ENCODE data around the gene GOLGA6L1.
"Not testable (repeated sequence)": the region's sequence is repeated elsewhere in the genome, so short reads cannot be mapped to it uniquely, and the experiment has no call there.

GOLGA6L1 gene

GRCh38 chr15:23081996-23082737 is 54.5 kb downstream of the GOLGA6L1 start:
- not testable (repeated sequence) for H3K36me3 ChIP-seq (ENCODE audit: control insufficient read depth in 1 of 2, insufficient read depth in 2 of 2, low read length in 2 of 2); H3K4me3 ChIP-seq (ENCODE audit: low read depth in 1 of 2, low read length in 2 of 2); H3K9me3 ChIP-seq (ENCODE audit: control insufficient read depth in 1 of 2, low read length in 2 of 2); H3K4me1 ChIP-seq (ENCODE audit: control insufficient read depth in 1 of 2, insufficient read depth in 2 of 2, low read length in 2 of 2); H3K27ac ChIP-seq (ENCODE audit: low read length); H3K27me3 ChIP-seq (ENCODE audit: low read depth, low read length)

GRCh38 chr15:23081271-23081670 is 55.4 kb downstream of the GOLGA6L1 start:
- Histone ChIP-seq H3K9me3 (ENCODE audit: control insufficient read depth in 1 of 2, low read length in 2 of 2) (no peaks in the 10 kb centered on the region), H3K36me3 (ENCODE audit: control insufficient read depth in 1 of 2, insufficient read depth in 2 of 2, low read length in 2 of 2) (no peaks in the 10 kb centered on the region), H3K4me1 (ENCODE audit: control insufficient read depth in 1 of 2, insufficient read depth in 2 of 2, low read length in 2 of 2) (no peaks in the 10 kb centered on the region), H3K27ac (ENCODE audit: low read length) (no peak overlapping the region), H3K27me3 (ENCODE audit: low read depth, low read length) (no peaks in the 10 kb centered on the region), H3K4me3 (ENCODE audit: low read depth in 1 of 2, low read length in 2 of 2) (no peak overlapping the region)

GRCh38 chr15:23079766-23080165 is 56.9 kb downstream of the GOLGA6L1 start:
- Histone ChIP-seq H3K4me1 (ENCODE audit: control insufficient read depth in 1 of 2, insufficient read depth in 2 of 2, low read length in 2 of 2) (no peaks in the 10 kb centered on the region), H3K36me3 (ENCODE audit: control insufficient read depth in 1 of 2, insufficient read depth in 2 of 2, low read length in 2 of 2) (no peaks in the 10 kb centered on the region), H3K27ac (ENCODE audit: low read length) (no peak overlapping the region), H3K4me3 (ENCODE audit: low read depth in 1 of 2, low read length in 2 of 2) (no peak overlapping the region), H3K27me3 (ENCODE audit: low read depth, low read length) (no peaks in the 10 kb centered on the region), H3K9me3 (ENCODE audit: control insufficient read depth in 1 of 2, low read length in 2 of 2) (no peaks in the 10 kb centered on the region)

Data from muscle layer of duodenum (tissue), 2 donors.